NCI-H2029 treated with DMSO at 0.1 percent for 48 hours (cell line): ENCODE data around the gene TSSK2.
"Not testable (repeated sequence)": the region's sequence is repeated elsewhere in the genome, so short reads cannot be mapped to it uniquely, and the experiment has no call there.

Experiments
- DNase-seq: peaks from one replicate; lab custom pipeline; 2025; lab: John Stamatoyannopoulos, UW

TSSK2 gene

GRCh38 chr22:19143212-19143611, 12.1 kb downstream of the TSSK2 start:
- DNase-seq, result no peak

- no peak for DNase-seq
Observed at GRCh38 chr22:19143967-19144400, 12.9 kb downstream of the TSSK2 start.

- DNase-seq, result no peak
Observed at GRCh38 chr22:19146215-19146968, 15.3 kb downstream of the TSSK2 start.

- DNase-seq, result no peak
Observed at GRCh38 chr22:19147195-19147780, 16.2 kb downstream of the TSSK2 start.

- DNase-seq, result no peak
Observed at GRCh38 chr22:19148417-19149046, 17.4 kb downstream of the TSSK2 start.

- DNase-seq, result no peak
Observed at GRCh38 chr22:19149047-19149883, 18.2 kb downstream of the TSSK2 start.

- DNase-seq, result no peak
Observed at GRCh38 chr22:19149991-19150390, 18.9 kb downstream of the TSSK2 start, which contains the start of gene GSC2. Gene GSC2, minus strand, starts transcription at chr22:19150292. Its CDS starts 9 bp downstream, at chr22:19150283.

GRCh38 chr22:19150482-19151328, 19.6 kb downstream of the TSSK2 start:
- DNase-seq, result no peak

- DNase-seq, result no peak
Observed at GRCh38 chr22:19151329-19152191, 20.5 kb downstream of the TSSK2 start.

GRCh38 chr22:19152942-19153883, 22.1 kb downstream of the TSSK2 start:
- DNase-seq, result no peak

GRCh38 chr22:19156109-19156508, 25.0 kb downstream of the TSSK2 start:
- DNase-seq, result not testable (repeated sequence)

- not testable (repeated sequence) for DNase-seq
Observed at GRCh38 chr22:19158649-19159048, 27.5 kb downstream of the TSSK2 start.

- DNase-seq, result no peak
Observed at GRCh38 chr22:19164425-19164824, 33.3 kb downstream of the TSSK2 start.

GRCh38 chr22:19166421-19166820, 35.3 kb downstream of the TSSK2 start:
- no peak for DNase-seq

- DNase-seq, result no peak
Observed at GRCh38 chr22:19167106-19167869, 36.2 kb downstream of the TSSK2 start.

GRCh38 chr22:19168088-19168890, 37.2 kb downstream of the TSSK2 start:
- no peak for DNase-seq
